SU-DHL-6 (cell line): Measurements from ENCODE around the gene GGACT.

ENCODE experiments used
- H2AFZ ChIP-seq: fragments of 200-600 bp; sonication (generic); 2 replicates; pipeline ENCODE4 v1.6.1; 2014; ENCODE audit warnings: low read depth, mild to moderate bottlenecking, moderate library complexity, mixed read lengths, antibody characterized with exemption, low read length; ENCODE audit not compliant: severe bottlenecking
- H3F3A ChIP-seq: fragments of 200-600 bp; shearing (Covaris generic); 2 replicates; pipeline ENCODE4 v1.6.0; 2016; ENCODE audit warnings: antibody characterized with exemption, mild to moderate bottlenecking; ENCODE audit not compliant: insufficient read depth
- H3K27ac ChIP-seq: fragments of 200-600 bp; sonication (generic); 2 replicates; pipeline ENCODE4 v1.5.1; 2016; ENCODE audit warnings: low read depth, mild to moderate bottlenecking, low read length, moderate library complexity, mixed read lengths
- H3K27me3 ChIP-seq: fragments of 200-600 bp; sonication (generic), shearing (Covaris generic); 2 replicates; pipeline ENCODE4 v1.6.0; 2014; ENCODE audit warnings: mild to moderate bottlenecking, low read length
- H3K36me3 ChIP-seq: fragments of 200-600 bp; sonication (generic); 2 replicates; pipeline ENCODE4 v1.6.1; 2014; ENCODE audit warnings: mild to moderate bottlenecking, low read length, mixed read lengths
- H3K4me2 ChIP-seq: fragments of 300-600, 200-600 bp; shearing (Covaris generic), sonication (generic); 2 replicates; pipeline ENCODE4 v1.6.0; 2014; ENCODE audit warnings: low read length, low read depth, mild to moderate bottlenecking; ENCODE audit not compliant: poor library complexity, severe bottlenecking
- H3K4me3 ChIP-seq: fragments of 200-600 bp; sonication (generic); 2 replicates; pipeline ENCODE4 v1.5.1; 2014; ENCODE audit warnings: antibody characterized with exemption, low read length, mild to moderate bottlenecking, mixed read lengths; ENCODE audit not compliant: insufficient read depth, poor library complexity, severe bottlenecking
- H3K79me2 ChIP-seq: fragments of 200-600 bp; sonication (generic); 2 replicates; pipeline ENCODE4 v1.6.1; 2014; ENCODE audit warnings: mild to moderate bottlenecking, low read length, moderate library complexity; ENCODE audit not compliant: insufficient read depth
- H3K9ac ChIP-seq: fragments of 200-600 bp; sonication (generic); 2 replicates; pipeline ENCODE4 v1.7.0; 2014; ENCODE audit warnings: mild to moderate bottlenecking, low read length
- H3K9me2 ChIP-seq: fragments of 200-600 bp; sonication (generic); replicated peaks from 2 replicates; pipeline ENCODE4 v1.6.1; 2014; ENCODE audit warnings: low read length; ENCODE audit not compliant: insufficient read depth
- H3K9me3 ChIP-seq: fragments of 200-600 bp; sonication (generic); 2 replicates; pipeline ENCODE4 v1.6.1; 2014; ENCODE audit warnings: low read length, mixed read lengths; ENCODE audit not compliant: insufficient read depth
- H4K20me1 ChIP-seq: fragments of 200-600 bp; sonication (generic); 2 replicates; pipeline ENCODE4 v1.6.1; 2014; ENCODE audit warnings: low read depth, mild to moderate bottlenecking, antibody characterized with exemption, low read length, moderate library complexity, mixed read lengths
- CTCF ChIP-seq: fragments of 200-600 bp; sonication (generic); IDR thresholded peaks from one replicate; pipeline ENCODE4 v1.5.1; 2017; ENCODE audit warnings: antibody characterized with exemption, mild to moderate bottlenecking, low read length, moderate library complexity; ENCODE audit not compliant: insufficient read depth, poor library complexity, severe bottlenecking
- EZH2phosphoT487 ChIP-seq: fragments of 200-600 bp; sonication (generic), shearing (Covaris generic); conservative IDR thresholded peaks from 2 replicates; pipeline ENCODE4 v1.6.1; 2018; ENCODE audit warnings: mild to moderate bottlenecking, antibody characterized with exemption, low read length, moderate library complexity, mixed read lengths

GGACT gene

GRCh38 chr13:100588331-100589177, at the start of gene GGACT:
GGACT (minus strand) TSS chr13:100588789; CDS start chr13:100532591, 56,198 bp downstream.
- no peaks in the 10 kb centered on the region for H4K20me1 ChIP-seq
- H3K9me3 ChIP-seq = no peaks in the 10 kb centered on the region
- H3K4me3 ChIP-seq = peak within 1 kb of the TSS; percentile 47
- H3K9ac ChIP-seq = peak within 1 kb of the TSS; percentile 65
- no peaks in the 10 kb centered on the region for H3K79me2 ChIP-seq
- H3K9me2 ChIP-seq = no peaks in the 10 kb centered on the region
- TF ChIP-seq EZH2phosphoT487 = no peak
- TF ChIP-seq CTCF = peak; percentile 54
- no peaks in the 10 kb centered on the region for H3K27me3 ChIP-seq
- H3F3A ChIP-seq = no peaks in the 10 kb centered on the region
- no peak within 1 kb of the TSS for H3K27ac ChIP-seq
- peak within 1 kb of the TSS; percentile 84 for H2AFZ ChIP-seq
- H3K4me2 ChIP-seq = peak within 1 kb of the TSS; percentile 66
- no peaks in the 10 kb centered on the region for H3K36me3 ChIP-seq

DNA sequence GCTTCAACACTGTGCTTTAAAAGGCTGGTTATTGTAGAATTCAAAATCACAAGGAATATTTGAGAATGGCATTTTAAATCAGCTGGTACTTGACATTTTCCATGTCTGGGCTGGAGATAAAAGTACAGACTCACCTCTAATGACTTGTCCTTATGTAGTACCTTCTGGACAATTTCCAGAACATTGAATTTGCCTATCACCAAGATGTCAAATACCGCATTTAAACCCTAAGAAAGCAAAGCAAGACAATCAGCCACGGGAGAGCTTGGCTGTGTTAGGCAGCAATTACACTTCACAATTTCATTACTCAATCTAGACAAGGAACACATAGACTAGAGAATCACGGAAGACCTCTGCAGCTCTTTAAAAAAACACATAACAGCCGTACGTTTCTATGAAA, 49.2 kb upstream of the GGACT start:
- no peaks in the 10 kb centered on the region for H3K27me3 ChIP-seq
- TF ChIP-seq EZH2phosphoT487 (no peak), CTCF (no peak)
- H3K9ac ChIP-seq = no peak overlapping the region
- no peak overlapping the region for H3K4me3 ChIP-seq
- no peaks in the 10 kb centered on the region for H3K79me2 ChIP-seq
- H3K36me3 ChIP-seq = 0 out of 2 replicates have a peak, but pooled peaks cover 3% of the 10 kb centered on the region
- no peak overlapping the region for H2AFZ ChIP-seq
- no peak overlapping the region for H3K27ac ChIP-seq
- H3K4me2 ChIP-seq = no peak overlapping the region
- no peaks in the 10 kb centered on the region for H3F3A ChIP-seq
- no peaks in the 10 kb centered on the region for H3K9me3 ChIP-seq
- H3K9me2 ChIP-seq = no peaks in the 10 kb centered on the region
- no peaks in the 10 kb centered on the region for H4K20me1 ChIP-seq

GRCh38 chr13:100637380-100637779, 48.8 kb upstream of the GGACT start:
- Histone ChIP-seq H4K20me1 (no peaks in the 10 kb centered on the region), H3K36me3 (peaks cover 7% of the 10 kb centered on the region; the same call in 1 of the 2 replicates), H3F3A (no peaks in the 10 kb centered on the region), H3K79me2 (no peaks in the 10 kb centered on the region), H3K4me2 (no peak overlapping the region), H3K9me3 (no peaks in the 10 kb centered on the region), H2AFZ (no peak overlapping the region), H3K9ac (no peak overlapping the region), H3K4me3 (no peak overlapping the region), H3K9me2 (no peaks in the 10 kb centered on the region), H3K27me3 (no peaks in the 10 kb centered on the region), H3K27ac (no peak overlapping the region)
- TF ChIP-seq CTCF (no peak), EZH2phosphoT487 (no peak)
